SIG-M5 treated with dmso at 0.1 percent for 504 hours (cell line): ENCODE data around the gene TMEM135.

ENCODE experiments used
- DNase-seq: peaks from one replicate; lab custom pipeline; 2025; ENCODE audit not compliant: unreplicated experiment; lab: John Stamatoyannopoulos, UW

Gene TMEM135

DNA sequence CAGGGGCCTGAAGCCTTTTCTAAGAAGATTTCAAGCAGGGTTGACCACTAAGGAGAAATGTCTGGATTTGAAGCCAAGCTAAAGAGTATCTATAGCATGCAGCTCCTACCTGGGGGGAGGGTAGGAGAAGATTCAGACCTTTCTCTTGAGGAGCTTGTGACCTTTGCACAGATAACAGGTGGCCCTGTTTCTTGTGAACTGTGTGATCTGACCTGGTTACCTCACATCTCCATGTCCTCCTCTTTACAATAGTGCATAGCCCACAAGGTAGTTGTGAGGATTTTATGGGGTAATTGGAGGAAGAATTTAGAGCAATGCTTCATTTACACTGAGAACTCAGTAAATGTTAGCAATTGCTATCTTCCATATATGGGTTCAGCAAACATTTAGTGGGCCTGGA lies 310.1 kb downstream of the TMEM135 start:
- no peak for DNase-seq

- peak; percentile 36 for DNase-seq
Observed at GRCh38 chr11:87351676-87352075, 313.9 kb downstream of the TMEM135 start.

GRCh38 chr11:87352759-87353707 lies 315.3 kb downstream of the TMEM135 start:
- DNase-seq, result peak; percentile 39

DNA sequence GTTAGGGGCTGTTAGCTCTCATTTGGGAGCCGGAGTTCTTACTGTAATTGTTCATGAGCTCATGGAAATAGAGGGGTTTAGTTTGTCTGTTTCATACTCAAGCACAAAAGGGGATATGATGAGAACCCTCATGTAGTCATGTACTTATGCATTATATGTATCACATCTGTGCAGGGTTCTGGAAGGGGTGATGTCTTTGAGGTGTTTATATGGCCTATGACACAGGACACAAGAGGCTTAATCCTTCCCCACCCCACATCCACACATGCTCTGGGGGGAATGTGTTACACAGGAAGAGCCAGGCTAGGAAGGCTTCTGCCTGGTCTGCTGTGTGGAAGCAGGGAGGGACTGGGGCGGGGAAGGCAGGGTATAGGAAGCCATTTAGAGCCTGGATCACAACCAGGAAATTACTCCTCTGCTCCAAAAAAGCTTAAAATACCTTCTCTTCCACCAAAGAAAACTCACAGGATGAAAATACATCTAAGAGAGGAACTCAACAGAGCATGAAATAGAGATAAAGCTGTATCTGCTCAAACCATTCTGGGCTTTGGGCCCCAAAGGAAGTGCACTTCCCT lies 316.1 kb downstream of the TMEM135 start:
- no peak for DNase-seq

- DNase-seq, result no peak
Observed at GRCh38 chr11:87355596-87355995, 317.9 kb downstream of the TMEM135 start.

GRCh38 chr11:87356428-87356827 lies 318.7 kb downstream of the TMEM135 start:
- no peak for DNase-seq

DNA sequence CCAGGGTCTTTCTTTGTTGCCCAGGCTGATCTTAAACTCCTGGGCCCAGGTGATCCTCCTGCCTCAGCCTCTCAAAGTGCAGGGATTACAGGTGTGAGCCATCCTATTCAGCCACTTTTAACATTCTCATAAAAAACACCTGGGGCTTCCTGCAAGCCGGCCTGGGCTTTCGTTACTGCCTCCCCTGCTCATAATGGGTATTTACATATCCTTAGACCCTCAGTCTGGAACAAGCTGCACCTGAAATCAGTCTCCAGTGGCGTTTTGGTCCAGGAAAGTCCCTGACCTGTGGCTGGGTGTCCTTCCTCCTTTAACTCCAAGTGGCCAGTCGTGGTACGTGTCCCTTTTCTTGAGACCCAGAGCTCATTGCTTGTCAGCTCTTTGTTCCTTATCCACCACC lies 320.7 kb downstream of the TMEM135 start:
- DNase-seq, result no peak

DNA sequence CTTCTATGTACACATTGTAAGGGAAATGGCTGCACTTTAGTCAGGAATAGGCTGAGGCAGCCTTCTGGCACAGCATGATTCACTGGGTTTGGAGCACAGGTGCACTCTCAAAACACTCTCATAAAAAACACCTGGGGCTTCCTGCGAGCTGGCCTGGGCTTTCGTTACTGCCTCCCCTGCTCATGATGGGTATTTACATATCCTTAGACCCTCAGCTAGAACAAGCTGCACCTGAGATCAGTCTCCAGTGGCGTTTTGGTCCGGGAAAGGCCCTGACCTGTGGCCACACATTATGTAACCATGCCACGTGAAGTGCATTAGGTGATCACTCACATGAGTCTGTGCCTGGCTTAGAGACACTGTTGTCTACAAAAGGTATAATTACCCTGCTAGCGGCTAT lies 321.7 kb downstream of the TMEM135 start:
- no peak for DNase-seq

DNA sequence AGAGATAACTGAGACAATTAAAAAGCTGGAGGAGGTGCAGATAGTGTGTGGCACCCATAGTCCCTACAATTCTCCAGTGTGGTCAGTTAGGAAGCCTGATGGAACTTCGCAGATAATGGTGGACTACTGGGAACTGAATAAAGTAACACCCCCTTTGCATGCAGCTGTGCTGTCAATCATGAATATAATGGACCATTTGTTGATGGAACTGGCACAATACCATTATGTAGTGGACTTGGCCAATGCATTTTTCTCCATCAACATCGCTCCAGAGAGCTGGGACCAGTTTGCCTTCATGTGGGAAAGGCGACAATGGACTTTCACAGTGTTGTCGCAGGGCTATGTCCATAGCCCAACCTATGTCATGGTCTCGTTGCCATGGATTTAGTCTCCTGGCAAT lies 324.2 kb downstream of the TMEM135 start:
- DNase-seq, result no peak

- no peak for DNase-seq
Observed at GRCh38 chr11:87366346-87366745, 328.6 kb downstream of the TMEM135 start.

- DNase-seq, result no peak
Observed at GRCh38 chr11:87366763-87367405, 329.1 kb downstream of the TMEM135 start.

DNA sequence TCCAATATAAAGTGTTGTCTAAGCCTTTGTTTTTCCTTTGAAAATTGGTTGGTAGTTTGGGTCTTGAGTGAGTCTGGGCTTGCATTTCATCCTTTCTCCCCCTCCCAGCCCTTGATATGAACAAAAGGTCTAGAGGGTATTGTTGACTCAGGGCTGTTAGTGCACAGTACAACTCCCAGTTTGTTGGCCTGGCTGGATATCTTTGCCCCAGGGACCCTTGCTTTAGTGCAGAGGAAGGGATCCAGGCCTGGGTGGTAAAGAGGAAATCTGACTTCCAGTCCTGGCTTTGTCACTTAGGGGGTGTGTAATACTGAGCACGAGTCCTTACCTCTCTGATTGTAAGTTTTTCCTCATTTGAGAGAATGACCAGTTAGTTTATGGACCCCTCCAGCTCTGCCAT lies 330.4 kb downstream of the TMEM135 start:
- DNase-seq, result no peak

- no peak for DNase-seq
Observed at GRCh38 chr11:87368858-87369480, 331.2 kb downstream of the TMEM135 start.

DNA sequence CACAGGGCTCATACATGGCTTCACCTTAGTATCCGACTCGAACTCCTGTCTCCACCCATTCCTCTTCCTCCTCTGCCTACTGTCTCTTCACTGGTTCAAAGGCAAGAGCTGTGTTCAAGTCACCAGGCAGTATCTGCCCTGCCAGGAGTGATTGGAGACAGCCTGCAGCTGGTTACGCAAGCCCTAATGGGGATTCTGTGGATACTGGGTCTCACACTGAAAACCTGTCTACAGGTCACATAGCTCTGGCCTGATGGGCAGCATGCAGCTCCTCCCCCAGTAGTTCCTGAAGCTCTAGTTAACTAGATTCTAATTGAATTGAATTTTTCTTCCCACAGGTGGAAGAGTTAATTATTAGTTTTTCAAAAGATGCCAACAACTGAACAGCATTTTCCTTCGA lies 332.2 kb downstream of the TMEM135 start:
- DNase-seq, result no peak

GRCh38 chr11:87372065-87372464 lies 334.3 kb downstream of the TMEM135 start:
- no peak for DNase-seq
